ENCODE measurements around the gene HAUS1.

The HAUS1 gene

DNA sequence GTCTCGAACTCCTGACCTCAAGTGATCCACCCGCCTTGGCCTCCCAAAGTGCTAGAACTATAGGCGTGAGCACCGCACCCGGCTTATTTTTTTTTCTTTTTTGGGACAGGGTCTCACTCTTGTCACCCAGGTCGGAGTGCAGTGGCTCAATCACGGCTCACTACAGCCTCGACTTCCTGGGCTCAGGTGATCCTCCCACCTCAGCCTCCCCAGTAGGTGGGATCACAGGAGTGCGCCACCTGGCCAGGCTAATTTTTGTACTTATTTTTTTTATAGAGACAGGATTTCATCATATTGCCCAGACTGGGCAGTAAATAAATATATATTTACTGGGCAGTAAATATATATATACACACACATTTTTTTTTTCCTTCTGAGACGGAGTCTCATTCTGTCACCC is 8.7 kb upstream of the HAUS1 start:
- H4K91ac ChIP-seq (ENCODE audit: low read depth, low read length): no peak overlapping the region
- no peaks in the 10 kb centered on the region for H3K27me3 ChIP-seq (ENCODE audit: insufficient read depth, low read length)
- H3K4me1 ChIP-seq (ENCODE audit: control insufficient read depth in 1 of 2, insufficient read depth in 2 of 2, low read length in 2 of 2): peaks cover 6 to 8% of the 10 kb centered on the region in 2 experiments
- no peaks in the 10 kb centered on the region for H3K9me3 ChIP-seq (ENCODE audit: insufficient read depth, low read depth, low read length)
- no peak overlapping the region for H2BK120ac ChIP-seq (ENCODE audit: insufficient read depth, low read length, poor library complexity)
- H3K4me2 ChIP-seq (ENCODE audit: low read length): no peak overlapping the region
- no peak overlapping the region for H3K9ac ChIP-seq (ENCODE audit: low read length)
- no CpG with 5 or more reads among the region's 10 CpGs for WGBS (ENCODE audit: extremely low coverage, insufficient coverage, insufficient read length)
- peaks cover 23% of the 10 kb centered on the region for H3K79me2 ChIP-seq (ENCODE audit: control insufficient read depth, insufficient read depth, low read length, poor library complexity)
- H4K8ac ChIP-seq (ENCODE audit: low read depth, low read length): no peak overlapping the region
- no peak overlapping the region for H4K12ac ChIP-seq (ENCODE audit: low read depth, low read length)
- peaks cover 7% of the 10 kb centered on the region for H3K79me1 ChIP-seq (ENCODE audit: low read length)
- no peak overlapping the region for H2BK5ac ChIP-seq (ENCODE audit: low read depth, low read length, poor library complexity)
- no peak overlapping the region for H3K18ac ChIP-seq (ENCODE audit: low read length)
- peak overlapping the region; percentile 99 for H3K4ac ChIP-seq (ENCODE audit: low read depth, low read length)
- no peak overlapping the region for H2AK5ac ChIP-seq (ENCODE audit: low read length)
- no peak overlapping the region for H3K23ac ChIP-seq (ENCODE audit: low read length)
- no peak overlapping the region for H3K14ac ChIP-seq (ENCODE audit: low read length)
- DNase-seq: no peak
- H2AFZ ChIP-seq (ENCODE audit: insufficient read depth, low read length, poor library complexity): no peak overlapping the region
- no peak overlapping the region for H3K4me3 ChIP-seq (ENCODE audit: low read depth, low read length)
- peaks cover 21 to 23% of the 10 kb centered on the region in 2 experiments for H3K36me3 ChIP-seq (ENCODE audit: control insufficient read depth in 1 of 2, insufficient read depth in 2 of 2, low read length in 2 of 2)
- H2BK12ac ChIP-seq (ENCODE audit: low read length): no peak overlapping the region
- no peak overlapping the region for H3K27ac ChIP-seq (ENCODE audit: low read depth, low read length)

DNA sequence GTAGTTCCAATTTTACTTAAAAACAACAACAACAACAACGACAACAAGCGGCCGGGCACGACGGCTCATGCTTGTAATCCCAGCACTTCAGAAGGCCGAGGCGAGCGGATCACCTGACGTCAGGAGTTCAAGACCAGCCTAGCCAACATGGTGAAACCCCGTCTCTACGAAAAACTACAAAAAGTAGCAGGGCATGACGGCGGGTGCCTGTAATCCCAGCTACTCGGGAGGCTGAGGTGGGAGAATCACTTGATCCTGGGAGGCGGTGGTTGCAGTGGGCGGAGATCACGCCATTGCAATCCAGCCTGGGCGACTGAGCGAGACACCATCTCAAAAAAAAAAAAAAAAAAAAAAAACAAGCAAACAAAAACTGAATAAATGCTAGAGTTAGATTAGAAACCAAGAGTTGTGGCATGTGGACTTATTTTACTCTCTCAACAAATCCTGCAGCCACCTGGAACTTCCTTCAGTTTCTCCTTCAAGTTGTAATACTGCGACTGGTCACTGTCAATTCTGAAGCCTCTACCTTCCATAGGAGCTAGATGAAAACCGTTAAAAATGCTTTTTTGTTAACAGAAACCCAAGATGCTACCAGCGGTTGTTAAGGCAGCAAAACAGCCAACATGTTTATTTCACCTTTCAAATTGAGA is 7.4 kb upstream of the HAUS1 start:
- H4K12ac ChIP-seq (ENCODE audit: low read depth, low read length): no peak overlapping the region
- H3K9me3 ChIP-seq (ENCODE audit: insufficient read depth, low read depth, low read length): no peaks in the 10 kb centered on the region
- H3K4ac ChIP-seq (ENCODE audit: low read depth, low read length): peak overlapping the region; percentile 18
- H2AK5ac ChIP-seq (ENCODE audit: low read length): no peak overlapping the region
- H3K4me3 ChIP-seq (ENCODE audit: low read depth, low read length): no peak overlapping the region
- H4K91ac ChIP-seq (ENCODE audit: low read depth, low read length): no peak overlapping the region
- no peak overlapping the region for H3K18ac ChIP-seq (ENCODE audit: low read length)
- no peak overlapping the region for H2BK5ac ChIP-seq (ENCODE audit: low read depth, low read length, poor library complexity)
- H2BK120ac ChIP-seq (ENCODE audit: insufficient read depth, low read length, poor library complexity): no peak overlapping the region
- H3K23ac ChIP-seq (ENCODE audit: low read length): no peak overlapping the region
- H2BK12ac ChIP-seq (ENCODE audit: low read length): no peak overlapping the region
- peaks cover 16 to 21% of the 10 kb centered on the region in 2 experiments for H3K36me3 ChIP-seq (ENCODE audit: control insufficient read depth in 1 of 2, insufficient read depth in 2 of 2, low read length in 2 of 2)
- no peak overlapping the region for H3K14ac ChIP-seq (ENCODE audit: low read length)
- no peak overlapping the region for H3K9ac ChIP-seq (ENCODE audit: low read length)
- DNase-seq: no peak
- H3K79me1 ChIP-seq (ENCODE audit: low read length): peaks cover 7% of the 10 kb centered on the region
- peak overlapping the region; percentile 88 for H3K4me2 ChIP-seq (ENCODE audit: low read length)
- WGBS (ENCODE audit: extremely low coverage, insufficient coverage, insufficient read length): no CpG with 5 or more reads among the region's 22 CpGs
- no peak overlapping the region for H2AFZ ChIP-seq (ENCODE audit: insufficient read depth, low read length, poor library complexity)
- H3K27me3 ChIP-seq (ENCODE audit: insufficient read depth, low read length): no peaks in the 10 kb centered on the region
- no peak overlapping the region for H3K27ac ChIP-seq (ENCODE audit: low read depth, low read length)
- H3K4me1 ChIP-seq (ENCODE audit: control insufficient read depth in 1 of 2, insufficient read depth in 2 of 2, low read length in 2 of 2): peaks cover 6 to 8% of the 10 kb centered on the region in 2 experiments
- H4K8ac ChIP-seq (ENCODE audit: low read depth, low read length): no peak overlapping the region
- peaks cover 23% of the 10 kb centered on the region for H3K79me2 ChIP-seq (ENCODE audit: control insufficient read depth, insufficient read depth, low read length, poor library complexity)

- H3K9me3 ChIP-seq (ENCODE audit: insufficient read depth, low read depth, low read length): no peaks in the 10 kb centered on the region
- no peaks in the 10 kb centered on the region for H3K27me3 ChIP-seq (ENCODE audit: insufficient read depth, low read length)
- DNase-seq: peak in 1 of 2 donors; percentile 18
- peak overlapping the region; percentile 99 for H3K4me3 ChIP-seq (ENCODE audit: low read depth, low read length)
- H3K4me2 ChIP-seq (ENCODE audit: low read length): peak overlapping the region; percentile 88
- peak overlapping the region; percentile 70 for H3K27ac ChIP-seq (ENCODE audit: low read depth, low read length)
- peak overlapping the region; percentile 93 for H3K18ac ChIP-seq (ENCODE audit: low read length)
- peaks cover 11 to 16% of the 10 kb centered on the region in 2 experiments for H3K36me3 ChIP-seq (ENCODE audit: control insufficient read depth in 1 of 2, insufficient read depth in 2 of 2, low read length in 2 of 2)
- H3K14ac ChIP-seq (ENCODE audit: low read length): peak overlapping the region; percentile 65
- H3K79me1 ChIP-seq (ENCODE audit: low read length): peaks cover 7% of the 10 kb centered on the region
- WGBS (ENCODE audit: extremely low coverage, insufficient coverage, insufficient read length): no CpG with 5 or more reads among the region's 8 CpGs
- H3K23ac ChIP-seq (ENCODE audit: low read length): no peak overlapping the region
- H3K4ac ChIP-seq (ENCODE audit: low read depth, low read length): peak overlapping the region; percentile 95
- peak overlapping the region; percentile 60 for H3K9ac ChIP-seq (ENCODE audit: low read length)
- H3K4me1 ChIP-seq (ENCODE audit: control insufficient read depth in 1 of 2, insufficient read depth in 2 of 2, low read length in 2 of 2): peaks cover 6 to 8% of the 10 kb centered on the region in 2 experiments
- peaks cover 23% of the 10 kb centered on the region for H3K79me2 ChIP-seq (ENCODE audit: control insufficient read depth, insufficient read depth, low read length, poor library complexity)
- no peak overlapping the region for H2BK12ac ChIP-seq (ENCODE audit: low read length)
- H2BK5ac ChIP-seq (ENCODE audit: low read depth, low read length, poor library complexity): no peak overlapping the region
- H2AFZ ChIP-seq (ENCODE audit: insufficient read depth, low read length, poor library complexity): no peak overlapping the region
- peak overlapping the region; percentile 81 for H4K8ac ChIP-seq (ENCODE audit: low read depth, low read length)
- H2BK120ac ChIP-seq (ENCODE audit: insufficient read depth, low read length, poor library complexity): no peak overlapping the region
- no peak overlapping the region for H4K91ac ChIP-seq (ENCODE audit: low read depth, low read length)
- peak overlapping the region; percentile 56 for H4K12ac ChIP-seq (ENCODE audit: low read depth, low read length)
- H2AK5ac ChIP-seq (ENCODE audit: low read length): peak overlapping the region; percentile 75
Measured at GRCh38 chr18:46097431-46097800, 6.8 kb upstream of the HAUS1 start.

DNA sequence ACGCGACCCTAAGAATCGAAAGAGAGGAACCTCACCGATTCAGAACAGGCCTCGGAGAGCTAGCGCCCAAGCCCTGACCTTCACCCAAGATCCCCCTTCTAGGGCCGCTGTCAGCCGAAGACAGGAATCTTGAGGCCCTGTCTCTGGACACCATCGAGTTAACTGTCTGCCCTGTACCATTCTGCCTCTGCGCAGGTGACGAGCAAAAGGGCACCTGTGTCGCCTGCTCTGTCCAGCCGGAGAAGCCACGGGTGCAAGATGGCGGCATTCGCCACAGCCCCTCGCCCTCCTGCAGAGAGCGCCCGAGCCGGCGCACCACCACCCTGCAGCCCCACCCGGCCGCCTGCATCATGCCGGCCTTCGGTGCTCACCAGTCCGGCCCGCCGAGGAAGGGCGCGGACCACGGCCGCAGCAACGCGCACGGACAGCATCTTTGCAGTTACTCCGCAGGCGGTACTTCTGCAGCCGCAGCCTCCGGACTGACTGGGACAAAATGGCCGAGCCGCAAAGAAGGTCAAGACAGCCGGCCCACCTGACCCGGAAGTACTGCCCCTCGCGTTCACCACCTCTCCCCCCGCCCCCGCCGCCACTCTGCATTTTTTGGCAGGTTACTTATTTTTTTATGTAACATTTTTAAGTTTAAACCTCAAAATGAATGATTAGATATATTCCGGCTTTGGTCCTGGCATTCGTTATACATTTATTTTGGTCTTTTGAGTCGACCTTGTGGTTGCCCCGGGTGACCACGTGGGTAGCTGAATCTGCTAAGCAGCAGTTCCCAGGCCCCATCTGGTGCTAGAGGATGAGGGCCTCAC is 6.2 kb upstream of the HAUS1 start, which contains the start of gene ATP5F1A:
Gene ATP5F1A (minus strand): TSS at position 496 of the 815 bp plus-strand sequence. CDS start 65 bp downstream, at position 431.
- Histone ChIP-seq H3K4ac (ENCODE audit: low read depth, low read length) (peak within 1 kb of the TSS; percentile 95), H2BK5ac (ENCODE audit: low read depth, low read length, poor library complexity) (peak within 1 kb of the TSS; percentile 42), H2AFZ (ENCODE audit: insufficient read depth, low read length, poor library complexity) (peak within 1 kb of the TSS; percentile 97), H3K18ac (ENCODE audit: low read length) (peak within 1 kb of the TSS; percentile 93), H3K79me1 (ENCODE audit: low read length) (peaks cover 7% of the 10 kb centered on the region), H2AK5ac (ENCODE audit: low read length) (peak within 1 kb of the TSS; percentile 75), H3K4me1 (ENCODE audit: control insufficient read depth in 1 of 2, insufficient read depth in 2 of 2, low read length in 2 of 2) (peaks cover 6 to 8% of the 10 kb centered on the region in 2 experiments), H3K14ac (ENCODE audit: low read length) (peak within 1 kb of the TSS; percentile 65), H3K9ac (ENCODE audit: low read length) (peak within 1 kb of the TSS; percentile 60), H3K4me3 (ENCODE audit: low read depth, low read length) (peak within 1 kb of the TSS; percentile 99), H4K91ac (ENCODE audit: low read depth, low read length) (peak within 1 kb of the TSS; percentile 77), H2BK12ac (ENCODE audit: low read length) (no peak within 1 kb of the TSS), H3K27me3 (ENCODE audit: insufficient read depth, low read length) (no peaks in the 10 kb centered on the region), H4K8ac (ENCODE audit: low read depth, low read length) (peak within 1 kb of the TSS; percentile 98), H3K79me2 (ENCODE audit: control insufficient read depth, insufficient read depth, low read length, poor library complexity) (peaks cover 21% of the 10 kb centered on the region), H4K12ac (ENCODE audit: low read depth, low read length) (peak within 1 kb of the TSS; percentile 95), H3K36me3 (ENCODE audit: control insufficient read depth in 1 of 2, insufficient read depth in 2 of 2, low read length in 2 of 2) (peaks cover 7 to 13% of the 10 kb centered on the region in 2 experiments), H2BK120ac (ENCODE audit: insufficient read depth, low read length, poor library complexity) (peak within 1 kb of the TSS; percentile 68), H3K4me2 (ENCODE audit: low read length) (peak within 1 kb of the TSS; percentile 88), H3K27ac (ENCODE audit: low read depth, low read length) (peak within 1 kb of the TSS; percentile 70), H3K23ac (ENCODE audit: low read length) (no peak within 1 kb of the TSS), H3K9me3 (ENCODE audit: insufficient read depth, low read depth, low read length) (no peaks in the 10 kb centered on the region)
- peak; percentile 77 to 83 for DNase-seq
- WGBS (ENCODE audit: extremely low coverage, insufficient coverage, insufficient read length): no CpG with 5 or more reads among the region's 53 CpGs
